Fibroblast of skin of abdomen (primary cell): ENCODE results near the gene ICA1L. TPM values are rescaled to one million over a fixed set of nuclear protein-coding genes. Genes with fewer than 3 reads are reported as not detected.
"Not testable (repeated sequence)": the region's sequence is repeated elsewhere in the genome, so short reads cannot be mapped to it uniquely, and the experiment has no call there.

ENCODE experiments used
- DNase-seq: peaks from one replicate; pipeline ENCODE4 v3.0.0-alpha.2; 2013
- polyA plus RNA-seq, 2 experiments: library from polyadenylated mRNA; unstranded; fragments of 120-200 nt; gene quantifications; one replicate each; pipeline ENCODE4 v1.2.1, GENCODE V29; 2013; ENCODE audit not compliant: insufficient read length in 2 of 2

The ICA1L gene
- 3.4 TPM for polyA plus RNA-seq (2013, experiment 1 of 2; ENCODE audit: insufficient read length)
- polyA plus RNA-seq (2013, experiment 2 of 2; ENCODE audit: insufficient read length): 2.3 TPM

DNA sequence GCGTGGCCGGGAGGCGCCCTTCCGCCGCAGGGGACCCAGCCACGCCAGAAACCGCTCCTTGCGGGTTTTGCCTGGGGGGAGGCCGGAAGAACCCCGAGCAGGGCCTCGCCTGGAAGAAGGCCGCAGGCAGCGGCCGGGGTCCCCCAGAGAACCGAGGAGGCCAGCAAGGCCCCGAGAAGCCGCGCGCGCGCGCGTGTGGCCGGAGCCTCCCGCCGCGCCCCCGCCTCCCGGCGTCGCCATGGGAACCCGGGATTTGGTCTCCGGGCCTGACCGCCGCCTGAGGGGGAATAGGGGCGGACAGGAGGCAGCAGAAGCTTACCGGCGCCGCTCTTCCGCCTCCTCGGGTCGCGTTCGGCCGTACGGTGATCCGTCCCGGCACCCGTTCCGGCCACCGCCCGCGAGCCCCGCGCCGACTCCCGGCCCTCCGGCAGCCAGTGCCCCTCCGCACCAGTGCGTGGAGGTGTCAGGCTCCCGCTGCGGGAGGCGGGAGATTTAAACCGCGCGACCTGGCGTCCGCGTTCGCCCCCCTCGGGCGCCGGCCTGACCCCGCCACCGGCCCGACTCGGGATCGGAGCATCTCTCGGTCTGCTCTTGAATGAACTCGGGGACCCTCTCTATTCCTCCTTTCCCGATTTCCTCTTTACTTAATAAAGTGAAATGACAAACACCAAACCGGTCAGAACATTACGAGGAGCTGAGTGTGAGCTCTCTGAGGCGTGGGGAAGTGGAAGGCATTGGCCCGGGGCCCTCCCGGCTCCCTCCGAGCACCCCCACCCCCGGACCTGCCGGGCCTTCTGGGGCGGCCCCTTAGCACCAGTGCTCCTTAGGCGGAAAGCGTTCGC, at the start of gene ICA1L:
Gene ICA1L, minus strand, starts transcription at position 467 of the 842 bp plus-strand sequence. CDS start 42,757 bp downstream, outside the sequence.
- DNase-seq: peak; percentile 61

- DNase-seq: no peak
Observed at GRCh38 chr2:202918860-202919259, 47.3 kb upstream of the ICA1L start.

GRCh38 chr2:202912342-202913201, 41.0 kb upstream of the ICA1L start:
- DNase-seq: not testable (repeated sequence)

DNA sequence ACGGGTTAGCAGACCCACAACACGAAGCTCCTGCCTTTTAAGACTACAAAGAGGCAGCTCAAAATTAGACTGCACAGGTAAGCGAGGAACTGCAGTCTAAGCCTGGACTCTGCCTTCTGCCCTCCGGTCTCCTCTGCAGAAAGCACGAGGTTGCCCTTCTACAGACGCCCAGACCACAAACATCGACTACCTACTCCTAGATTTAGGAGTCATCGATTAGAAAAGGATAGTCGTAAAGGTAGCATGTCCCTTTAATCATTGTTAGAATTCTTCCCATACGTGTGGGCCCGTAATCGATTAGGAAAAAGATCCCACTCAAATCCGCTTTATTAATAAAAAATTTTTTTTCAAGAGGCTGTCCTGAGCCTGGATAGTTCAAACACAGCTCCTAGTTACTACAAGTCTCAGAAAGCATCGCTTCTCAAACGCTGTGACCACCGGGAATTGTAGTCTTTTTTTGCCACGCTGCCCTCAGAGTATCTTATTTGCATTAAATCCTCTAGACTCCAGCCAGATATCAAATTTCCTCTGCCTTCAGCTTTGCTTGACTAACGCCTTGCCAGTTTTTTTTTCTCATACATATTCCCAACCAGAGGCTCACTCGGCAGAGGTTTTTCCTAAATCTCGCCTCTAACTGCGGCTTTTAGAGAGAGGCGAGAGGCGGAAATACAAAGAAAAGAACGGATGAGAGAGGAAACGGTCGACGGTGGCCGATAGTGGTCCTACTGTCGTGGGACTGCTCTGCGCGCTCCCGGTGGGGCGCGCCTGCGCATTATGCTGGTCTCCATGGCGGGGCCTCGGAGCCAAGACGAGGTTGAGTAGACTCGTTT, 40.2 kb upstream of the ICA1L start, which contains the start of the genes CARF and WDR12:
Gene CARF, plus strand, starts transcription at position 764 of the 830 bp plus-strand sequence. CDS start 29,628 bp downstream, outside the sequence.
Gene WDR12, minus strand, starts transcription at position 162 of the 830 bp plus-strand sequence. CDS start 197 bp downstream, outside the sequence.
- DNase-seq: peak; percentile 94

- DNase-seq: no peak
Observed at GRCh38 chr2:202911203-202911511, 39.6 kb upstream of the ICA1L start.

DNA sequence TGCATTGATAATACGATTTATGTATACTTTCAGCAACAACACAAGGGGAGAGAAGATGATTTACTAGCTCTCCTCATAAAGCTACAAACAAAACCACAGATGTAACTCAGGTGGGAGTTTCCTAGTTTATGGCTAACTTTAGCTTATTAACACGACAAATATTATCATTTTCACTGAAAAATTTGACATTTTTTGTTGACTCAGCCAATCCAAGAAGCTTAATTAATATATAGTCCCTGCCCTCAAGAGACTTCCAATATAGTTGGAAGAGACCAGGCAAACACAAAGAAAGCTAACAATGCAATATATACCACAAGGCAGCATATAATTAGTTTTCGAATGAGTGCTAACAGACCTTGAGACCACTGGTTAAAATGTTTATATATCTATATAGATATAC, 39.1 kb upstream of the ICA1L start:
- no peak for DNase-seq

DNA sequence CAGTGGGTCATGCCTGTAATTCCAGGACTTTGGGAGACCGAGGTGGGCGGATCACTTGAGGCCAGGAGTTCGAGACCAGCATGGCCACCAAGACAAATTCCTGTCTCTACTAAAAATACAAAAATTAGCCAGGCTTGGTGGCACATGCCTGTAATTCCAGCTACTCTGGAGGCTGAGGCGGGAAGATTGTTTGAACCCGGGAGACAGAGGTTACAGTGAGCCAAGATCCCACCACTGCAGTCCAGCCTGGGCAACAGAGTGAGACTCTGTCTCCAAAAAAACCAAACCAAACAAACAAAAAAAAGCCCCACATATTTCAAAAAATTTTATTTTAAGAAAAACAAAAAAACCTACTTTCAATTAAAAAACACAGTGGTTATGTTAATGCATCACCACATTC, 38.7 kb upstream of the ICA1L start:
- DNase-seq: not testable (repeated sequence)

DNA sequence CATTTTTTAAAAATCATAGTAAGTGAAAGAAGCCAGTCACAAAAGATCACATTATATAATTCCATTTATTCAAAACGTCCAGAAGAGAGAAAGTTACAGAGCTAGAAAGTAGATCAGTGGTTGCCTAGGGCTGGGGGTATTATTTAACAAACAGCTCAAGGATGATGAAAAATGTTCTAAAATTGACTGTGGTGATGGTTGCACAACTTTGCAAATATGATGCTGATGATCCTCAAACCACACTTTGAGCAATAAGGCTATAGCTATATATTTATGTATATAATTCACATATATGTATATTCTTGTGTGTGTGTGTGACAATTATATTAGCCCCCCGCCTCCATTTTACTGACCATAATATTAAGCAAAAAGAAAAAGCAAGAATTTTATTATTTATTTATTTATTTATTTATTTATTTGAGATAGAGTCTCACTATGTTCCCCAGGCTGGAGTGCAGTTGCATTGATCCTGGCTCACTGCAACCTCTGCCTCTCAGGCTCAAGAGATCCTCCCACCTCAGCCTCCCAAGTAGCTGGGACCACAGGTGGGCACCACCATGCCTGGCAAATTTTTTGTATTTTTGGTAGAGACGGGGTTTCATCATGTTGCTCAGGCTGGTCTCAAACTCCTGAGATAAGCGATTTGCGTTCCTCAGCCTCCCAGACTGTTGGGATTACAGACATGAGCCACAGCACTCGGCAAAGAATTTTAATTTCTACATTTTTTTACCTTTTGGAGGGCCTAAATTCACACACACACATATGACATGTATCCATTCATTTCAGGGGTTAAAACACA, 38.0 kb upstream of the ICA1L start:
- DNase-seq: no peak

DNA sequence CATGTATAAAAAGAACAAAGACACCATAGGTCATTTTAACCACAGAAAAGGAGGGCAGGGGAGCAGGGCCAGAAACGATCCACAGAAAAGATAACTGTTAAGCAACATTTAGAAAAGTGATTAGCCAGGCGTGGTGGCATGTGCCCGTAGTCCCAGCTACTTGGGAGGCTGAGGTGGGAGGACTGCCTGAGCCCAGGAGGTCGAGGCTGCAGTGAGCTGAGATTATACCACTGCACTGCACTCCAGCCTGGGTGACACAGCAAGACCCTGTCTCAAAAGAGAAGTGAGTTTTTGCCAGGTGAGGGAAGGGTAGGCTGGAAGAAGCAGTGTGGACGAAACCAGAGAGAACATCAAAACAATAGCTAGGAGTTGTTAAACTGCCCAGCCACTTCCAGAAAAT, 36.6 kb upstream of the ICA1L start:
- no peak for DNase-seq

GRCh38 chr2:202905507-202905906, 33.9 kb upstream of the ICA1L start:
- DNase-seq: not testable (repeated sequence)

DNA sequence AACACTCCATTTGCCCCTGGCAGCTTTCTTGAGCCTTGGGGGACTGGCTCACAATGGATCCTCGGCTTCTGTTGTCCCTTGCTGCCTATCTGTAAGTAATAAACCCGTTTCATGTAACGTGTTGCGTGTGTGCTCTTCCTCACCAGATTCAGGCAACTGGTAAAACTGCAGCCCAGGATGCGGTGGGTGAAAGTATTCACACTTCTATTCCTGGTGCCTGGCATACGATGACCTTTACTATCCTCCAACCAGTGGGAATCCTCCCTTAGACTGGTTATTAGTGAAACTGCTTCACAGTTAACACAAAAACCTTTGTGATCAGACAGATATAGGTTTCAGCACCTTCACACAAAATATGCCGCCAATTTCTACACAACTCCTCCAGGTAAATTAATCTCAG, 13.6 kb upstream of the ICA1L start:
- DNase-seq: no peak

DNA sequence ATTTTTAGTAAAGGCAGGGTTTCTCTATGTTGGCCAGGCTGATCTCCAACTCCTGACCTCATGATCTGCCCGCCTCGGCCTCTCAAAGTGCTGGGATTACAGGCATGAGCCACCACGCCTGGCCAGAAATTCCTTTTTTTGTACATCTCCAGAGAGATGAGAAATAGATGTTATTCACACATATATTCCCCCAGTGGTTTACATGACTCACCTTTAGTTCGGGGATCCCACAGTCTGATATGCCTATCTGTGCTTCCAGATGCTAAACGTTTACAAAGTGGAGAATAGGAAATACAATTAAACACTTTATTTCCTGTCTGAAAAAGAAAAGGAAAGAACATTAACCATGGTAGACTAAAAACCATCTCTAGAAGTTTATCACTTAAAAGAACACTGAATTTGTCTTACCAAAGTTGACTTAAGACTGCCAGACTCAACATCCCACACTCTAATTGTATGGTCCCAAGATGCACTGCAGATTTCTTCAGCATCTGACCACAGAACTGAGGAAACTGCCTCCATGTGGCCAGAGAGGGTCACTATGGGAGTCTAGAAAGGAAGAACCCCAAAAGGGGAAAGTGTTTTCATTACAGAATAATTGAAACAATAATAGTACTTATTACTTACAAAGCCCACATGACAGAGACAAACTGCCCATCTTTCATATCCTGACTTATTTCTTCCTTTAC, 12.6 kb upstream of the ICA1L start:
- DNase-seq: peak; percentile 12

DNA sequence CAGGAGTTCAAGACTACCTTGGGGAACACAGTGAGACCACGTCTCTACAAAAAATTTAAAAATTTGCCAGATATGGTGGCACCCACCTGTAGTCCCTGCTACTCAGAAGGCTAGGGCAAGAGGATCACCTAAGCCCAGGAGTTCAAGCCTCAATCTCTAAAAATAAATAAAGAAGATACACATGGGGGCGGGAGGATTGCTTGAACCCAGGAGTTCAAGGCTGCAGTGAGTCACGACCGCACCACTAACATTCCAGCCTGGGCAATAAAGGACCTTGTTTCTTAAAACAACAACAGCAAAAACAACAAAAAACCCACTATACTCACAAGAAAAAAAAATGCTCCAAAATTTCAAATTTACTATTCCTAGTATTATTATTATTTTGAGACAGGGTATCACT, 10.0 kb upstream of the ICA1L start:
- no peak for DNase-seq

- DNase-seq: no peak
Observed at GRCh38 chr2:202877699-202878098, 6.1 kb upstream of the ICA1L start.

- DNase-seq: peak; percentile 52
Observed at GRCh38 chr2:202870431-202871299, 901 bp downstream of the ICA1L start.

- DNase-seq: no peak
Observed at GRCh38 chr2:202861987-202862386, 9.6 kb downstream of the ICA1L start.

- no peak for DNase-seq
Observed at GRCh38 chr2:202858601-202859000, 13.0 kb downstream of the ICA1L start.

DNA sequence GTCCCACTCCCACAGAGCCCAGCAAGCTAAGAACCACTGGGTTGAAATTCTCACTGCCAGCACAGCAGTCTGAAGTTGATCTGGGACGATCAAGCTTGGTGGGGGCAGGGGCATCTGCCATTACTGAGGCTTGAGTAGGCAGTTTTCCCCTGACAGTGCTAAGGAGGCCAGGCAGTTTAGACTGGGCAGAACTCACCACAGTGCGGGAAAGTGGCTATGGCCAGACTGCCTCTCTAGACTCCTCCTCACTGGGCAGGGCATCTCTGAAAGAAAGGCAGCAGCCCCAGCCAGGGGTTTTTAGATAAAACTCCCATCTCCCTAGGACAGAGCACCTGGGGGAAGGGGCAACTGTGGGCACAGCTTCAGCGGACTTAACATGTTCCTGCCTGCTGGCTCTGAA, 22.2 kb downstream of the ICA1L start:
- not testable (repeated sequence) for DNase-seq

- DNase-seq: no peak
Observed at GRCh38 chr2:202848813-202849212, 22.8 kb downstream of the ICA1L start.
